Measurements from ENCODE around the gene GOLGA7B. TPM values are rescaled to one million over a fixed set of nuclear protein-coding genes. Genes with fewer than 3 reads are reported as not detected.

Gene GOLGA7B
- total and polyA plus RNA-seq, 9 of the 15 experiments (the other 6 are each of a cell fraction or from before 2014, with no cell fraction given), result 0.03 to 0.07 (median 0.04) TPM; not detected in 3

DNA sequence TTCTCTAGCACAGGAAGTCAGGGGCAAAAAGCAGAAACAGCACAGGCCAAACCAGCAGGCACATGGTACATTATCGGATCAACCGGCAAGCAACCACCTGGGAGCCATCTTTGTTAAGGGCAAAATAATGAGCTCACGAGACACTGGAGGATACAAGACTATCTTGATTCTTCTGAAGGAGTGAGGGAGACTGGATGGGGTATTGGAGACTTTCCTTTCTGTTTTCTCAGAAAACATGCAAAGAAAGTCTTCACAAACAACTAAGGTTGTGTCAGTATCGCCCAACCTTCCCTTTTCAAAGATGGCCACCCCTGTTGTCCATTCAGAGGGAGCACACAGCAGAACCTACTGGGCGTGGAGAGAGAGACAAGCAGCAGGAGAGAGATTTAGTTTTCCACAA is 29.6 kb downstream of the GOLGA7B start (continued):
- TF ChIP-seq, protein P1, sequence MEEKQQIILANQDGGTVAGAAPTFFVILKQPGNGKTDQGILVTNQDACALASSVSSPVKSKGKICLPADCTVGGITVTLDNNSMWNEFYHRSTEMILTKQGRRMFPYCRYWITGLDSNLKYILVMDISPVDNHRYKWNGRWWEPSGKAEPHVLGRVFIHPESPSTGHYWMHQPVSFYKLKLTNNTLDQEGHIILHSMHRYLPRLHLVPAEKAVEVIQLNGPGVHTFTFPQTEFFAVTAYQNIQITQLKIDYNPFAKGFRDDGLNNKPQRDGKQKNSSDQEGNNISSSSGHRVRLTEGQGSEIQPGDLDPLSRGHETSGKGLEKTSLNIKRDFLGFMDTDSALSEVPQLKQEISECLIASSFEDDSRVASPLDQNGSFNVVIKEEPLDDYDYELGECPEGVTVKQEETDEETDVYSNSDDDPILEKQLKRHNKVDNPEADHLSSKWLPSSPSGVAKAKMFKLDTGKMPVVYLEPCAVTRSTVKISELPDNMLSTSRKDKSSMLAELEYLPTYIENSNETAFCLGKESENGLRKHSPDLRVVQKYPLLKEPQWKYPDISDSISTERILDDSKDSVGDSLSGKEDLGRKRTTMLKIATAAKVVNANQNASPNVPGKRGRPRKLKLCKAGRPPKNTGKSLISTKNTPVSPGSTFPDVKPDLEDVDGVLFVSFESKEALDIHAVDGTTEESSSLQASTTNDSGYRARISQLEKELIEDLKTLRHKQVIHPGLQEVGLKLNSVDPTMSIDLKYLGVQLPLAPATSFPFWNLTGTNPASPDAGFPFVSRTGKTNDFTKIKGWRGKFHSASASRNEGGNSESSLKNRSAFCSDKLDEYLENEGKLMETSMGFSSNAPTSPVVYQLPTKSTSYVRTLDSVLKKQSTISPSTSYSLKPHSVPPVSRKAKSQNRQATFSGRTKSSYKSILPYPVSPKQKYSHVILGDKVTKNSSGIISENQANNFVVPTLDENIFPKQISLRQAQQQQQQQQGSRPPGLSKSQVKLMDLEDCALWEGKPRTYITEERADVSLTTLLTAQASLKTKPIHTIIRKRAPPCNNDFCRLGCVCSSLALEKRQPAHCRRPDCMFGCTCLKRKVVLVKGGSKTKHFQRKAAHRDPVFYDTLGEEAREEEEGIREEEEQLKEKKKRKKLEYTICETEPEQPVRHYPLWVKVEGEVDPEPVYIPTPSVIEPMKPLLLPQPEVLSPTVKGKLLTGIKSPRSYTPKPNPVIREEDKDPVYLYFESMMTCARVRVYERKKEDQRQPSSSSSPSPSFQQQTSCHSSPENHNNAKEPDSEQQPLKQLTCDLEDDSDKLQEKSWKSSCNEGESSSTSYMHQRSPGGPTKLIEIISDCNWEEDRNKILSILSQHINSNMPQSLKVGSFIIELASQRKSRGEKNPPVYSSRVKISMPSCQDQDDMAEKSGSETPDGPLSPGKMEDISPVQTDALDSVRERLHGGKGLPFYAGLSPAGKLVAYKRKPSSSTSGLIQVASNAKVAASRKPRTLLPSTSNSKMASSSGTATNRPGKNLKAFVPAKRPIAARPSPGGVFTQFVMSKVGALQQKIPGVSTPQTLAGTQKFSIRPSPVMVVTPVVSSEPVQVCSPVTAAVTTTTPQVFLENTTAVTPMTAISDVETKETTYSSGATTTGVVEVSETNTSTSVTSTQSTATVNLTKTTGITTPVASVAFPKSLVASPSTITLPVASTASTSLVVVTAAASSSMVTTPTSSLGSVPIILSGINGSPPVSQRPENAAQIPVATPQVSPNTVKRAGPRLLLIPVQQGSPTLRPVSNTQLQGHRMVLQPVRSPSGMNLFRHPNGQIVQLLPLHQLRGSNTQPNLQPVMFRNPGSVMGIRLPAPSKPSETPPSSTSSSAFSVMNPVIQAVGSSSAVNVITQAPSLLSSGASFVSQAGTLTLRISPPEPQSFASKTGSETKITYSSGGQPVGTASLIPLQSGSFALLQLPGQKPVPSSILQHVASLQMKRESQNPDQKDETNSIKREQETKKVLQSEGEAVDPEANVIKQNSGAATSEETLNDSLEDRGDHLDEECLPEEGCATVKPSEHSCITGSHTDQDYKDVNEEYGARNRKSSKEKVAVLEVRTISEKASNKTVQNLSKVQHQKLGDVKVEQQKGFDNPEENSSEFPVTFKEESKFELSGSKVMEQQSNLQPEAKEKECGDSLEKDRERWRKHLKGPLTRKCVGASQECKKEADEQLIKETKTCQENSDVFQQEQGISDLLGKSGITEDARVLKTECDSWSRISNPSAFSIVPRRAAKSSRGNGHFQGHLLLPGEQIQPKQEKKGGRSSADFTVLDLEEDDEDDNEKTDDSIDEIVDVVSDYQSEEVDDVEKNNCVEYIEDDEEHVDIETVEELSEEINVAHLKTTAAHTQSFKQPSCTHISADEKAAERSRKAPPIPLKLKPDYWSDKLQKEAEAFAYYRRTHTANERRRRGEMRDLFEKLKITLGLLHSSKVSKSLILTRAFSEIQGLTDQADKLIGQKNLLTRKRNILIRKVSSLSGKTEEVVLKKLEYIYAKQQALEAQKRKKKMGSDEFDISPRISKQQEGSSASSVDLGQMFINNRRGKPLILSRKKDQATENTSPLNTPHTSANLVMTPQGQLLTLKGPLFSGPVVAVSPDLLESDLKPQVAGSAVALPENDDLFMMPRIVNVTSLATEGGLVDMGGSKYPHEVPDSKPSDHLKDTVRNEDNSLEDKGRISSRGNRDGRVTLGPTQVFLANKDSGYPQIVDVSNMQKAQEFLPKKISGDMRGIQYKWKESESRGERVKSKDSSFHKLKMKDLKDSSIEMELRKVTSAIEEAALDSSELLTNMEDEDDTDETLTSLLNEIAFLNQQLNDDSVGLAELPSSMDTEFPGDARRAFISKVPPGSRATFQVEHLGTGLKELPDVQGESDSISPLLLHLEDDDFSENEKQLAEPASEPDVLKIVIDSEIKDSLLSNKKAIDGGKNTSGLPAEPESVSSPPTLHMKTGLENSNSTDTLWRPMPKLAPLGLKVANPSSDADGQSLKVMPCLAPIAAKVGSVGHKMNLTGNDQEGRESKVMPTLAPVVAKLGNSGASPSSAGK (IDR thresholded peaks at IDR 0.05), result peak; percentile 38; the same call in 1 of the 2 replicates
- TF ChIP-seq, protein P2, sequence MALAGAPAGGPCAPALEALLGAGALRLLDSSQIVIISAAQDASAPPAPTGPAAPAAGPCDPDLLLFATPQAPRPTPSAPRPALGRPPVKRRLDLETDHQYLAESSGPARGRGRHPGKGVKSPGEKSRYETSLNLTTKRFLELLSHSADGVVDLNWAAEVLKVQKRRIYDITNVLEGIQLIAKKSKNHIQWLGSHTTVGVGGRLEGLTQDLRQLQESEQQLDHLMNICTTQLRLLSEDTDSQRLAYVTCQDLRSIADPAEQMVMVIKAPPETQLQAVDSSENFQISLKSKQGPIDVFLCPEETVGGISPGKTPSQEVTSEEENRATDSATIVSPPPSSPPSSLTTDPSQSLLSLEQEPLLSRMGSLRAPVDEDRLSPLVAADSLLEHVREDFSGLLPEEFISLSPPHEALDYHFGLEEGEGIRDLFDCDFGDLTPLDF (CRISPR knock-in tag; IDR thresholded peaks at IDR 0.05), result no peak
- TF ChIP-seq EGR1 (conservative IDR thresholded peaks at IDR 0.05) (no peak), ZNF253 (CRISPR knock-in tag; conservative IDR thresholded peaks at IDR 0.05) (no peak)

Data from K562 (cell line).